ENCODE results near the gene GALNT18. TPM values are rescaled to one million over a fixed set of nuclear protein-coding genes. Genes with fewer than 3 reads are reported as not detected.

GALNT18 gene
- total and polyA plus RNA-seq, 2 experiments from 2014 or later: 4.3 to 10.8 TPM

DNA sequence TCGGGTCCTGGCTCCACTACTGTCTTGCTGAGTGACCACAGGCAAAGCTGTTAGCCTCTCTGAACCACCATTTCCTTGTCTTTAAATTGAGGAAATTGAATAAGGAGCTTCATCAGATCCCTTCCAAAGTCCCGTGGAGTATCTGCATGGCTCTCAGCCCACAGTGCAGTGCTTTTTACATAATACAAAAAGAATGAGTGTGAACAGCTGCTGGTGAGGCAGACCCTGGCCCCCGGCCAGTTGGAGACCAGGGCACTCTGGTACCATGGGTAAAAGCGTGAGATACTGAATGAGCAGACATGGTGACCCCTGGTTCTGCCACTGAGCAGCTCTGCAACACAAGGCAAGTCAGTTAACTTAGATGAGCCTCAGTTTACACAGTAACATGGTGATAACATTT is 86.8 kb downstream of the GALNT18 start (continued):
- TF ChIP-seq ETS1 (IDR thresholded peaks at IDR 0.05): no peak
- TF ChIP-seq, protein P1, sequence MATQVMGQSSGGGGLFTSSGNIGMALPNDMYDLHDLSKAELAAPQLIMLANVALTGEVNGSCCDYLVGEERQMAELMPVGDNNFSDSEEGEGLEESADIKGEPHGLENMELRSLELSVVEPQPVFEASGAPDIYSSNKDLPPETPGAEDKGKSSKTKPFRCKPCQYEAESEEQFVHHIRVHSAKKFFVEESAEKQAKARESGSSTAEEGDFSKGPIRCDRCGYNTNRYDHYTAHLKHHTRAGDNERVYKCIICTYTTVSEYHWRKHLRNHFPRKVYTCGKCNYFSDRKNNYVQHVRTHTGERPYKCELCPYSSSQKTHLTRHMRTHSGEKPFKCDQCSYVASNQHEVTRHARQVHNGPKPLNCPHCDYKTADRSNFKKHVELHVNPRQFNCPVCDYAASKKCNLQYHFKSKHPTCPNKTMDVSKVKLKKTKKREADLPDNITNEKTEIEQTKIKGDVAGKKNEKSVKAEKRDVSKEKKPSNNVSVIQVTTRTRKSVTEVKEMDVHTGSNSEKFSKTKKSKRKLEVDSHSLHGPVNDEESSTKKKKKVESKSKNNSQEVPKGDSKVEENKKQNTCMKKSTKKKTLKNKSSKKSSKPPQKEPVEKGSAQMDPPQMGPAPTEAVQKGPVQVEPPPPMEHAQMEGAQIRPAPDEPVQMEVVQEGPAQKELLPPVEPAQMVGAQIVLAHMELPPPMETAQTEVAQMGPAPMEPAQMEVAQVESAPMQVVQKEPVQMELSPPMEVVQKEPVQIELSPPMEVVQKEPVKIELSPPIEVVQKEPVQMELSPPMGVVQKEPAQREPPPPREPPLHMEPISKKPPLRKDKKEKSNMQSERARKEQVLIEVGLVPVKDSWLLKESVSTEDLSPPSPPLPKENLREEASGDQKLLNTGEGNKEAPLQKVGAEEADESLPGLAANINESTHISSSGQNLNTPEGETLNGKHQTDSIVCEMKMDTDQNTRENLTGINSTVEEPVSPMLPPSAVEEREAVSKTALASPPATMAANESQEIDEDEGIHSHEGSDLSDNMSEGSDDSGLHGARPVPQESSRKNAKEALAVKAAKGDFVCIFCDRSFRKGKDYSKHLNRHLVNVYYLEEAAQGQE (IDR thresholded peaks at IDR 0.05; ENCODE audit: unreplicated experiment): no peak
- no peak for TF ChIP-seq POLR2AphosphoS5 (IDR thresholded peaks at IDR 0.05; ENCODE audit: low read depth)
- no peak for TF ChIP-seq EZH2 (IDR thresholded peaks at IDR 0.05; ENCODE audit: low read depth, unreplicated experiment)
- no peak for TF ChIP-seq ZNF114 (CRISPR knock-in tag; IDR thresholded peaks at IDR 0.05)

- Histone ChIP-seq H2AFZ (no peak overlapping the region), H3K79me2 (replicated peaks; ENCODE audit: insufficient read depth) (no peaks in the 10 kb centered on the region), H3K4me1 (ENCODE audit: insufficient read depth) (no peaks in the 10 kb centered on the region), H3F3A (replicated peaks; ENCODE audit: low read depth) (no peaks in the 10 kb centered on the region), H3K36me3 (ENCODE audit: insufficient read depth) (no peaks in the 10 kb centered on the region), H3K4me2 (no peak overlapping the region), H3K9me2 (ENCODE audit: insufficient read depth) (no peaks in the 10 kb centered on the region), H4K20me1 (replicated peaks; ENCODE audit: insufficient read depth) (no peaks in the 10 kb centered on the region), H3K27me3 (ENCODE audit: insufficient read depth) (no peaks in the 10 kb centered on the region), H3K4me3 (no peak overlapping the region), H3K27ac (ENCODE audit: low read depth) (no peak overlapping the region)
- H3K27me3 Mint-ChIP-seq (ENCODE audit: insufficient read depth, low read depth, poor library complexity): peaks cover 2% of the 10 kb centered on the region
- H3K4me1 Mint-ChIP-seq: peaks cover 4% of the 10 kb centered on the region
- no peaks in the 10 kb centered on the region for H3K36me3 Mint-ChIP-seq (ENCODE audit: low read depth)
- H3K4me3 Mint-ChIP-seq: no peak overlapping the region
- ATAC-seq (no peak), DNase-seq (ENCODE audit: low spot score) (no peak)
- no peak overlapping the region for H3K27ac Mint-ChIP-seq
- H3K9me3 Mint-ChIP-seq: no peaks in the 10 kb centered on the region
- TF ChIP-seq EZH2phosphoT487 (IDR thresholded peaks at IDR 0.05; ENCODE audit: unreplicated experiment): no peak
- no peak for TF ChIP-seq STAT1 (IDR thresholded peaks at IDR 0.05; ENCODE audit: unreplicated experiment)
- TF ChIP-seq ZNF462 (CRISPR knock-in tag; IDR thresholded peaks at IDR 0.05): no peak
- TF ChIP-seq EZH2 (IDR thresholded peaks at IDR 0.05; ENCODE audit: low read depth, unreplicated experiment): no peak
- TF ChIP-seq, protein P1 (IDR thresholded peaks at IDR 0.05; ENCODE audit: unreplicated experiment): no peak
- no peak for TF ChIP-seq NANOG (IDR thresholded peaks at IDR 0.05; ENCODE audit: borderline replicate concordance)
- no peak for TF ChIP-seq ZNF114 (CRISPR knock-in tag; IDR thresholded peaks at IDR 0.05)
- no peak for TF ChIP-seq ZNF331 (CRISPR knock-in tag; IDR thresholded peaks at IDR 0.05; ENCODE audit: low read depth)
Measured at GRCh38 chr11:11533751-11534150, 88.1 kb downstream of the GALNT18 start.
